ENCODE measurements around the gene ZKSCAN7.

Gene ZKSCAN7

GRCh38 chr3:44554626-44555592 lies at the start of gene ZKSCAN7:
Gene ZKSCAN7, plus strand, starts transcription at chr3:44555193. Its CDS starts 1,855 bp downstream, at chr3:44557048.
- H3F3A ChIP-seq (ENCODE audit: control insufficient read depth, insufficient read depth), result no peaks in the 10 kb centered on the region
- H3K27me3 ChIP-seq (ENCODE audit: control insufficient read depth, low read length), result no peaks in the 10 kb centered on the region
- H4K20me1 ChIP-seq (ENCODE audit: control insufficient read depth, insufficient read depth, low read depth, low read length), result no peaks in the 10 kb centered on the region
- peaks cover 16% of the 10 kb centered on the region for H3K4me1 ChIP-seq (ENCODE audit: control insufficient read depth, low read length)
- peak within 1 kb of the TSS; percentile 91 for H3K4me3 ChIP-seq (ENCODE audit: low read length)
- H3K79me2 ChIP-seq (ENCODE audit: control insufficient read depth, low read length), result peaks cover 12% of the 10 kb centered on the region
- TF ChIP-seq EZH2phosphoT487 (IDR thresholded peaks at IDR 0.05; ENCODE audit: borderline replicate concordance, low read length) (no peak), CTCF (IDR thresholded peaks at IDR 0.05; ENCODE audit: low read depth, low read length, poor library complexity, severe bottlenecking) (no peak)
- H3K27ac ChIP-seq (ENCODE audit: low read depth, low read length), result peak within 1 kb of the TSS; percentile 9; the same call in 1 of the 2 replicates
- H3K9me3 ChIP-seq (ENCODE audit: control insufficient read depth, insufficient read depth, low read length), result 0 out of 2 replicates have a peak, but pooled peaks cover 3% of the 10 kb centered on the region
- peak within 1 kb of the TSS; percentile 88 for H3K4me2 ChIP-seq (ENCODE audit: low read length)
- no peaks in the 10 kb centered on the region for H3K9me2 ChIP-seq (replicated peaks; ENCODE audit: control insufficient read depth, low read length)
- H3K36me3 ChIP-seq (ENCODE audit: control insufficient read depth, low read length), result peaks cover 12% of the 10 kb centered on the region

GRCh38 chr3:44506556-44506955 lies 48.4 kb upstream of the ZKSCAN7 start:
- Histone ChIP-seq H3K79me2 (ENCODE audit: control insufficient read depth, low read length) (peaks cover 71% of the 10 kb centered on the region), H3K9me3 (ENCODE audit: control insufficient read depth, insufficient read depth, low read length) (peaks cover 15% of the 10 kb centered on the region; the same call in 1 of the 2 replicates), H4K20me1 (ENCODE audit: control insufficient read depth, insufficient read depth, low read depth, low read length) (no peaks in the 10 kb centered on the region), H3K27ac (ENCODE audit: low read depth, low read length) (no peak overlapping the region), H3K4me2 (ENCODE audit: low read length) (no peak overlapping the region), H3K9me2 (replicated peaks; ENCODE audit: control insufficient read depth, low read length) (no peaks in the 10 kb centered on the region), H3F3A (ENCODE audit: control insufficient read depth, insufficient read depth) (no peaks in the 10 kb centered on the region), H3K4me1 (ENCODE audit: control insufficient read depth, low read length) (peaks cover 17% of the 10 kb centered on the region), H3K27me3 (ENCODE audit: control insufficient read depth, low read length) (no peaks in the 10 kb centered on the region), H3K36me3 (ENCODE audit: control insufficient read depth, low read length) (peaks cover 32% of the 10 kb centered on the region), H3K4me3 (ENCODE audit: low read length) (no peak overlapping the region)
- TF ChIP-seq EZH2phosphoT487 (IDR thresholded peaks at IDR 0.05; ENCODE audit: borderline replicate concordance, low read length) (no peak), CTCF (IDR thresholded peaks at IDR 0.05; ENCODE audit: low read depth, low read length, poor library complexity, severe bottlenecking) (no peak)

- no peaks in the 10 kb centered on the region for H3F3A ChIP-seq (ENCODE audit: control insufficient read depth, insufficient read depth)
- no peak overlapping the region for H3K4me2 ChIP-seq (ENCODE audit: low read length)
- H3K27ac ChIP-seq (ENCODE audit: low read depth, low read length), result no peak overlapping the region
- H3K9me2 ChIP-seq (replicated peaks; ENCODE audit: control insufficient read depth, low read length), result no peaks in the 10 kb centered on the region
- H3K36me3 ChIP-seq (ENCODE audit: control insufficient read depth, low read length), result peaks cover 28% of the 10 kb centered on the region
- no peaks in the 10 kb centered on the region for H3K27me3 ChIP-seq (ENCODE audit: control insufficient read depth, low read length)
- H4K20me1 ChIP-seq (ENCODE audit: control insufficient read depth, insufficient read depth, low read depth, low read length), result no peaks in the 10 kb centered on the region
- peaks cover 13% of the 10 kb centered on the region; the same call in 1 of the 2 replicates for H3K9me3 ChIP-seq (ENCODE audit: control insufficient read depth, insufficient read depth, low read length)
- H3K4me3 ChIP-seq (ENCODE audit: low read length), result no peak overlapping the region
- TF ChIP-seq EZH2phosphoT487 (IDR thresholded peaks at IDR 0.05; ENCODE audit: borderline replicate concordance, low read length), result no peak
- no peak for TF ChIP-seq CTCF (IDR thresholded peaks at IDR 0.05; ENCODE audit: low read depth, low read length, poor library complexity, severe bottlenecking)
- H3K79me2 ChIP-seq (ENCODE audit: control insufficient read depth, low read length), result peaks cover 70% of the 10 kb centered on the region
- H3K4me1 ChIP-seq (ENCODE audit: control insufficient read depth, low read length), result peaks cover 21% of the 10 kb centered on the region
Observed at GRCh38 chr3:44506961-44507360, 48.0 kb upstream of the ZKSCAN7 start.

Measured in DOHH2 (cell line).